ENCODE data around the gene FHL2. TPM values are rescaled to one million over a fixed set of nuclear protein-coding genes. Genes with fewer than 3 reads are reported as not detected.

FHL2 gene
- total and polyA plus RNA-seq, 9 of the 15 experiments (the other 6 are each of a cell fraction or from before 2014, with no cell fraction given): 7.5 to 33.1 (median 23.9) TPM

DNA sequence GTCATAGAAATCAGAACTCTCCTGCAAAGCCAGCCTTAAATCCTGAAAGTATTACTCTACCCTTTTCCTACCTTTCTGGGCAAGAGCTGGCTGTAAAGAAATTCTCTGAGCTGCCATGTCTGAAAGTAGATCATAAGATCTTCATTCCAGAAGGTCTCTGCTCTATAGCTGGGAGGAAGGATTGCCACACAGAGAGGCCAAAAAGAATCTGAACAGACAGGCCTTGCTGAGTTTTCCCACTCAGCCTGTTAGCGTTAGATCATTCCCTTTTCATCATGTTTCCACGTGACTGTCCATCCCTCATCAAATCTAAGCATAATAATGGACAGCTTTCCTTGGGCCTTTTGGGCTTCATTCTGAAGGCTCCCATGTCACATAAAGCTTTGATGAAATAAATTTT, 43.2 kb upstream of the FHL2 start:
- no TSS peak for BruUV-seq (replicated peaks)
- TF ChIP-seq CBX1 (IDR thresholded peaks at IDR 0.05; ENCODE audit: low read depth): no peak
- TF ChIP-seq MEF2D (tag; conservative IDR thresholded peaks at IDR 0.05; ENCODE audit: low read depth): no peak
- DNase-seq (ENCODE audit: extremely low read depth in 1 of 4, low spot score in 3 of 4) (no peak), FAIRE-seq (no peak), ATAC-seq (no peak)
- Histone ChIP-seq H3K9me1 (ENCODE audit: control insufficient read depth, insufficient read depth, low read length) (no peaks in the 10 kb centered on the region), H3K27ac (ENCODE audit: extremely low read depth, low read depth, low read length) (no peak overlapping the region), H3K4me3 (no peak overlapping the region), H3K4me1 (replicated peaks in 1 of 2; ENCODE audit: control insufficient read depth in 2 of 2, insufficient read depth in 2 of 2, low read length in 2 of 2) (peaks cover 16 to 22% of the 10 kb centered on the region in 2 experiments), H2AFZ (ENCODE audit: low read depth, low read length) (no peak overlapping the region), H3K9me3 (replicated peaks; ENCODE audit: control insufficient read depth, insufficient read depth, low read depth, low read length) (no peaks in the 10 kb centered on the region), H3K4me2 (ENCODE audit: insufficient read depth, low read length) (no peak overlapping the region), H4K20me1 (replicated peaks; ENCODE audit: control insufficient read depth, insufficient read depth, low read length) (no peaks in the 10 kb centered on the region), H3K9ac (ENCODE audit: insufficient read depth in 1 of 2, low read depth in 2 of 2, low read length in 2 of 2) (no peak overlapping the region), H3K27me3 (ENCODE audit: control insufficient read depth in 2 of 2, insufficient read depth in 2 of 2, low read length in 2 of 2) (no peaks in the 10 kb centered on the region), H3K36me3 (ENCODE audit: control insufficient read depth, insufficient read depth, low read length) (no peaks in the 10 kb centered on the region), H3K79me2 (ENCODE audit: control insufficient read depth, insufficient read depth, low read length) (no peaks in the 10 kb centered on the region)
- 40% methylated on average over 2 of the region's 2 CpGs for WGBS (ENCODE audit: insufficient coverage, low coverage, missing lambda C conversion rate)
- ChIA-PET CTCF (ENCODE audit: low intra/inter-chr PET ratio) (no interaction called here), POLR2A (interaction anchor here (1.4 kb wide), 1 partner anchor 9 kb away, joined by 4 read pairs; no protein-coding TSS in a partner anchor)
- in situ Hi-C loops (cut with MboI) (no loop called here), intact Hi-C loops (cut with micrococcal nuclease) (no loop called here)

DNA sequence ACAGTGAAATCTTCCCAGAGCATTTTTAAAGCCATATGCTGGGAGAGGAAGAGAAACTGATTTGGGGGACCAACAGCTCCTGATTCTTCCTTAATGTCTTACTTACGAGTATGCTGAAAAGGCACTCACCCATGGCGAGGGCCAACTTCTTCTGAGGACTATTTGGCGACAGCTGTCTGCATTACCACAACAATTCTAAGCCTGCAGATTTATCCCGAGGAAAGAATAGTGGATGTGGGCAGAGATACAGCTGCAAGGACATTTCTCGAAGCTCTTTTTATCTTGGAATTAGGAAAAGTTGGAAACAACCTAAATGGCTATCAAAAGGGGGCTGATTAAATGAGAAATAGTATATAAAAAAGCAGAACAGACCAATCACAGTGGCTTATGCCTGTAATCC, 40.3 kb upstream of the FHL2 start:
- no peak for DNase-seq (ENCODE audit: extremely low read depth in 1 of 4, low spot score in 3 of 4)
- CTCF ChIA-PET (ENCODE audit: low intra/inter-chr PET ratio): no interaction called here
- no peak for ATAC-seq
- intact Hi-C loops (cut with micrococcal nuclease) (no loop called here), in situ Hi-C loops (cut with MboI) (no loop called here)
- POLR2A ChIA-PET: no interaction called here
- Histone ChIP-seq H4K20me1 (replicated peaks; ENCODE audit: control insufficient read depth, insufficient read depth, low read length) (no peaks in the 10 kb centered on the region), H3K36me3 (ENCODE audit: control insufficient read depth, insufficient read depth, low read length) (no peaks in the 10 kb centered on the region), H3K9me1 (ENCODE audit: control insufficient read depth, insufficient read depth, low read length) (no peaks in the 10 kb centered on the region), H3K27me3 (ENCODE audit: control insufficient read depth in 2 of 2, insufficient read depth in 2 of 2, low read length in 2 of 2) (no peaks in the 10 kb centered on the region), H3K4me1 (replicated peaks in 1 of 2; ENCODE audit: control insufficient read depth in 2 of 2, insufficient read depth in 2 of 2, low read length in 2 of 2) (peaks cover 16 to 22% of the 10 kb centered on the region in 2 experiments), H3K4me3 (no peak overlapping the region), H3K27ac (ENCODE audit: extremely low read depth, low read depth, low read length) (no peak overlapping the region), H3K79me2 (ENCODE audit: control insufficient read depth, insufficient read depth, low read length) (no peaks in the 10 kb centered on the region), H3K9me3 (replicated peaks; ENCODE audit: control insufficient read depth, insufficient read depth, low read depth, low read length) (no peaks in the 10 kb centered on the region), H3K9ac (ENCODE audit: insufficient read depth in 1 of 2, low read depth in 2 of 2, low read length in 2 of 2) (no peak overlapping the region), H3K4me2 (ENCODE audit: insufficient read depth, low read length) (no peak overlapping the region), H2AFZ (ENCODE audit: low read depth, low read length) (no peak overlapping the region)
- TF ChIP-seq JUN (IDR thresholded peaks at IDR 0.05; ENCODE audit: borderline replicate concordance, low read depth, low read length) (no peak), JUN (CRISPR knock-in tag; IDR thresholded peaks at IDR 0.05; ENCODE audit: borderline replicate concordance) (no peak), ZNF274 (IDR thresholded peaks at IDR 0.05; ENCODE audit: borderline replicate concordance, low read depth, low read length) (no peak), ZBED1 (IDR thresholded peaks at IDR 0.05) (no peak), SRSF1 (IDR thresholded peaks at IDR 0.05; ENCODE audit: low read depth, low read length) (no peak)
- TF ChIP-seq, protein P1, sequence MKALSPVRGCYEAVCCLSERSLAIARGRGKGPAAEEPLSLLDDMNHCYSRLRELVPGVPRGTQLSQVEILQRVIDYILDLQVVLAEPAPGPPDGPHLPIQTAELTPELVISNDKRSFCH (CRISPR knock-in tag; IDR thresholded peaks at IDR 0.05): no peak
- TF ChIP-seq, protein P1 (tag; IDR thresholded peaks at IDR 0.05): no peak
- no peak for FAIRE-seq
- 44% methylated on average over 5 of the region's 5 CpGs for WGBS (ENCODE audit: insufficient coverage, low coverage, missing lambda C conversion rate)
- BruUV-seq (replicated peaks): no TSS peak
